Epithelial cell of alveolus of lung (primary cell): ENCODE data around the gene CTSV. TPM values are rescaled to one million over a fixed set of nuclear protein-coding genes. Genes with fewer than 3 reads are reported as not detected.

Source experiments
- total RNA-seq: library from RNA; depleted of rRNA; stranded (reverse); fragments of >200 nt; gene quantifications from 2 replicates; pipeline ENCODE4 v1.2.1, GENCODE V29; 2015

The CTSV gene
- total RNA-seq = 0.24 and 2.1 TPM in 2 replicates

DNA sequence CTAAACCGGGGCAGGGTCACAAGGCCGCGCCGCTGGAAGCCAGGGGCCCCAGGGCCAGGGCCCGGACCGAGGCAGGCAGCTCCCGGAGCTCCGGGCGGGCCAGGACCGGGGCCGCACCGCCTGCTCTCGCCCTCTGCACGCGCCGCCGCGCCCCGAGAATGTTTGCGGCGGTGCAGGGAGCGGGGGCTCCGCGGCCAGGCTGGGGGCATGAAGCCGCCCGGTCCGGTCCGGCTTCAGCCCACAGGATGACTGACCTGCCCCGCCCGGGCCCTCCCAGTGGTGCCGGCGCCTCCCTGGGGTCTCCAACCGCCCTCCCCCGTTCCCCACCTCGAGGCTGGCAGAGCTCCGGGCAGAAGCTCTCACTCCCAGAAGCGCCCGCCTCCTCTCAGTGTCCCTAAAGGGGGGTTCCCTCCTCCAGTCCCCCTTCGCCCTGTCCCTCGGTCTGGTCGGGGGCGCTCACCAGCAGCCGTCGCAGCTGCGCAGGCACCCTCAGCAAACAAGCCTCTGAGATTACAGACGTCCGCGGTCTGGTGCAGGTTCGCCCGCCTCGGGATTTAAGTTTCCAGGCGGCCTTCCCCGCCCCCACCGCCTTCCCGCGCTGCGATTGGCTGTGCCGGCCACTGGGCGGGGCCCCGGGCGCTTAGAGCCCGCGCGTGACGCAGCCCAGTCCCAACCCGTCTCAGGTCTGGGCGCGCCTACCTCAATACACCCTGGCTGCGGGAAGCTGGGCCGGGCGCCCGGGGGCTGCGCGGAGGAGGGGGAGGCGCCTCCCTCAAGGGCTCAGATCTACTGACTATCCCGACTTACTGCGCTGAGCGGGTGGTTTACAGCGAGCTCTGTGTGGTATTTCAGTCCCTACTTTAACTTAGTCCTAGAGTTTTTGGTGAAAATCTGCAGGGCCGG, at the start of gene CTSV:
Gene CTSV, minus strand, starts transcription at position 532 of the 903 bp plus-strand sequence. CDS start 1,099 bp downstream, outside the sequence.

Other genes with a start within 250 kb of the CTSV start
- gene ZNF782, start 184.6 kb downstream of the CTSV start, total RNA-seq = 3.5 and 4.5 TPM in 2 replicates
- not detected in 2 replicates for gene NUTM2G, start 110.3 kb downstream of the CTSV start, total RNA-seq